Pancreas (tissue), 10 donors: ENCODE data around the gene GMDS. TPM values are rescaled to one million over a fixed set of nuclear protein-coding genes. Genes with fewer than 3 reads are reported as not detected.
A peak's percentile ranks its signal among the peaks of the same experiment; 100 is the strongest.

Experiments used
- ATAC-seq, 4 donors: fragments of 200-7000 bp; cut with Tn5 transposase; one replicate each; pipeline versions ENCODE4 v1.8.0 to v1.9.1; 2020; ENCODE audit warnings: mild to moderate bottlenecking in 4 of 4, moderate library complexity in 4 of 4
- DNase-seq, 6 donors: peaks; one replicate each; pipeline ENCODE4 v3.0.0-alpha.2; 2020
- FAIRE-seq: peaks from 2 replicates; lab custom pipeline; 2012; peaks lifted over from hg19 to GRCh38; lab: Jason Lieb, UNC
- H3K27ac ChIP-seq, 4 donors: fragments of 200-600 bp; sonication (generic); 1 replicate in 3 of 4; 2 replicates in 1 of 4; pipeline versions ENCODE4 v1.5.0 to v1.8.0; 2020
- H3K27me3 ChIP-seq, 4 donors: fragments of 200-600 bp; one replicate each; pipeline ENCODE4 v1.8.0; 2021
- H3K36me3 ChIP-seq, 3 donors: fragments of 200-600 bp; sonication (generic) in 1 of 3; one replicate each; pipeline versions ENCODE4 v1.5.0 to v1.8.0; 2020 to 2021
- H3K4me1 ChIP-seq, 3 donors: fragments of 200-600 bp; one replicate each; pipeline ENCODE4 v1.8.0; 2021
- H3K4me3 ChIP-seq, 4 donors: fragments of 200-600 bp; sonication (generic) in 2 of 4; one replicate each; pipeline versions ENCODE4 v1.5.0 to v1.8.0; 2020 to 2021
- H3K9me3 ChIP-seq, 4 donors: fragments of 200-600 bp; one replicate each; pipeline ENCODE4 v1.8.0; 2021
- WGBS, 2 donors: extraction: QIAGEN DNeasy Blood & Tissue Kit; methylation state at CpG; one replicate each; pipeline ENCODE4 v1.1.7; 2013; 5-methylcytosine and 5-hydroxymethylcytosine counted together
- intact Hi-C, 3 donors: fragments of 100-400 bp; cut with DNase I; formaldehyde crosslinking; loops; one replicate each; pipeline versions ENCODE4 v1.11.1 to v1.14.2; 2022
- polyA plus RNA-seq, 2 donors: library from polyadenylated mRNA; stranded (reverse); fragments of 200-250 nt; gene quantifications; one replicate each; pipeline ENCODE4 v1.2.3, GENCODE V29; 2013
- total RNA-seq, 6 donors: library from RNA; stranded (reverse); fragmentation: NEBNext Ultra II Directional in 4 of 6; extraction: Animal tissue kit (Norgen Biotek cat#: 25700) in 4 of 6; gene quantifications; one replicate each; pipeline versions ENCODE4 v1.2.1 to v1.2.4, GENCODE V29; 2021 to 2023
- TF ChIP-seq, protein P1 (sequence below), 4 donors: fragments of 200-600 bp; sonication (generic) in 3 of 4; IDR thresholded peaks; one replicate each; pipeline versions ENCODE4 v1.5.0 to v1.8.0; 2021; ENCODE audit warnings: antibody characterized with exemption in 4 of 4
- donor health status: healthy with polysubstance abuse.
- donor health status: DM: no; HTN: no; CAD: no; lungs with moderate emphysema.
- donor health status: DM: no; HTN: no; CAD: no.
- donor health status: control.
- donor health status: control.
- donor health status: Bipolar disorder and iron deficiency.
- donor health status: DM: yes; HTN: yes; CAD: no.
- donor health status: DM: no; HTN: no; CAD: no.
- donor health status: DM: no; HTN: no; CAD: no.
- donor health status: DM: yes; HTN: yes; CAD: no.

GMDS gene
- total and polyA plus RNA-seq, 8 donors: 7.6 to 40.8 (median 26.5) TPM

DNA sequence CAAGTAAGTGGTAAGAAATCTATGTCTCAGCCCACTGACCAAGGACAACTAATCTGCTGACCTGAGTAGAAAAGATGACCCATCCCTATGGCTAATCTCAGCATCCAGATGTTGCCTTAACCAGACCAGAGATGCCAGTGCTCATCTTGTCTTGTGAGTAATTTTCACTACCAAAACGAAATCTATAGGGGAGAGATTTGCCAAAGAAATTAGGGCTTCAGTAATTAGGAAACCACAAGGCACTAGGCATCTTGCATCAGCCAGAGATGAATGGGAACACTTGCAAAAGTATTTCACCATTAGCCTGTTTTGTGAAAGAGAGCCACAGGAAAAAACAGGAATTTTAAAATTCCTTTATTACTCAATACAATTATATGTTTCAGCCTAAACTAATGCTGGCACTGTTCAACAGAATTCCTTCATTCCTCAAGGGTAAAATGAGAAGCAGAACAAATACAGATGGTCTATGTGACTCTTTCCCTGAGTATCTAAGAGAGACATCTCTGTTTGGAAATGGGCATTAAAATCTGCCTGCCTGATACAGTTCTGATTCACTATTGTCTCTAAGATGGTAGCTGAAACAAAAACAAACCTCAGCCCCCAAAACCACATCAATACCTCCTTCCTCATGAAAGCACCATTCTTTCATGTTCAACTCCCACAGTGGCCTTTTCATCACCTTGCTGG lies 87.8 kb downstream of the GMDS start:
- FAIRE-seq (no peak), ATAC-seq (peak in 2 of 4 donors; percentile 15 to 43), DNase-seq (no peak)
- Histone ChIP-seq H3K36me3 (no peaks in the 10 kb centered on the region), H3K4me3 (no peak overlapping the region), H3K9me3 (no peaks in the 10 kb centered on the region), H3K27me3 (no peaks in the 10 kb centered on the region), H3K27ac (no peak overlapping the region), H3K4me1 (peaks cover 0 to 16% (median 13%) of the 10 kb centered on the region in 3 donors)
- TF ChIP-seq, protein P1, sequence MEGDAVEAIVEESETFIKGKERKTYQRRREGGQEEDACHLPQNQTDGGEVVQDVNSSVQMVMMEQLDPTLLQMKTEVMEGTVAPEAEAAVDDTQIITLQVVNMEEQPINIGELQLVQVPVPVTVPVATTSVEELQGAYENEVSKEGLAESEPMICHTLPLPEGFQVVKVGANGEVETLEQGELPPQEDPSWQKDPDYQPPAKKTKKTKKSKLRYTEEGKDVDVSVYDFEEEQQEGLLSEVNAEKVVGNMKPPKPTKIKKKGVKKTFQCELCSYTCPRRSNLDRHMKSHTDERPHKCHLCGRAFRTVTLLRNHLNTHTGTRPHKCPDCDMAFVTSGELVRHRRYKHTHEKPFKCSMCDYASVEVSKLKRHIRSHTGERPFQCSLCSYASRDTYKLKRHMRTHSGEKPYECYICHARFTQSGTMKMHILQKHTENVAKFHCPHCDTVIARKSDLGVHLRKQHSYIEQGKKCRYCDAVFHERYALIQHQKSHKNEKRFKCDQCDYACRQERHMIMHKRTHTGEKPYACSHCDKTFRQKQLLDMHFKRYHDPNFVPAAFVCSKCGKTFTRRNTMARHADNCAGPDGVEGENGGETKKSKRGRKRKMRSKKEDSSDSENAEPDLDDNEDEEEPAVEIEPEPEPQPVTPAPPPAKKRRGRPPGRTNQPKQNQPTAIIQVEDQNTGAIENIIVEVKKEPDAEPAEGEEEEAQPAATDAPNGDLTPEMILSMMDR (IDR thresholded peaks at IDR 0.05): no peak
- WGBS, 2 donors: 69 to 72% methylated on average over 1 of the region's 1 CpG
- intact Hi-C loops: no loop called here

DNA sequence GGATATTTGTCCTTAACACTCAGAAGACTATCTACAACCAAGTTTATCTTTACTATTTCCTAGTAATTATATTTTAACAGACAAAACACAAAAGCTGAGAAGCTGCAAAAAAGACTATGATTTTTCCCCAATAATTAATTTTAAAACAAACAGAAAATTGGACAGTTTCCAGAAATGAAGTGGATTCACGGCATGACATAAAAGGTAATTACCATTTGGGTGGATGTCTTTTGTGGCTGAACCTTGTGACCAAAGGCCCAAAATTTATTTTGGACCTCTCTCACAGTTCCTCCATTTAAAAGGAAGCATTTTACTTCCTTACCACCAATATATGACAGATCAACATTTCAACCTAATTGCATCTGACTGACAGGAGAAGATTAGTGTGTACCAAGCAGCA lies 90.2 kb downstream of the GMDS start:
- ATAC-seq: no peak
- TF ChIP-seq, protein P1 (IDR thresholded peaks at IDR 0.05): no peak
- no peaks in the 10 kb centered on the region for H3K9me3 ChIP-seq
- no peak overlapping the region for H3K27ac ChIP-seq
- FAIRE-seq: no peak
- peaks cover 0 to 16% (median 12%) of the 10 kb centered on the region in 3 donors for H3K4me1 ChIP-seq
- 41 to 45% methylated on average over 1 of the region's 1 CpG for WGBS, 2 donors
- H3K4me3 ChIP-seq: no peak overlapping the region
- H3K27me3 ChIP-seq: no peaks in the 10 kb centered on the region
- no peak for DNase-seq
- H3K36me3 ChIP-seq: no peaks in the 10 kb centered on the region
- intact Hi-C loops: no loop called here

DNA sequence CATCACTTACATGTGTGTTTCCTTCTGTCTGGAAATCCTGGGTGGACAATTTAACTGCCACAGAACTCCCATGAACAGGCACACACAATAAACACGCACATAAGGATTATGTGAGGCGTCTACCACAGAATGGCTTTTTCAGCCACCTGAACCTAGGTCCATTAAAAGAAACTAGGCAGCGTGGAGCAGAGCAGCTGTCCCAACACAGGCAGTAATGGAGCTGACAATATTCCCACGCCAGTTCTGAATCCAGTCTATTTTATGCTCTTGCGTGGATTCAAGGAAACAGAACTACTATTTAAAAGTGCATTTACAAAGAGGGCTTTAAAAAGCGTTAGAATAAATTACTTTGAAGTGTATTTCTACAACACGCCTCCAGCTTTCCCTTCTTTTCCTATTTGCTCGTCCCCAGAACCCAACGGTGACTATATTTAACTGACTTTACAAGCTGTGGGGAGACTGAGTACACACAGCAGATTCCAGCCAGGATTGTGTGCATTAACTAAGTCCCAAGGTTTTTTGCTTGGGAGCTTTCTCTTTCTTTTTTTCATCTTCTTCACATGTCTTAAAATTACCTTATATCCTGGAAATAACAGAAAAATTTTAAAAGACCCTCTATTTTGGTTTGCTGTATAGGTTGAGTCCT lies 95.9 kb downstream of the GMDS start:
- peaks cover 0 to 4% (median 3%) of the 10 kb centered on the region in 3 donors for H3K4me1 ChIP-seq
- ATAC-seq (peak; percentile 78 to 92 (median 82)), DNase-seq (no peak), FAIRE-seq (no peak)
- no peaks in the 10 kb centered on the region for H3K9me3 ChIP-seq
- no peaks in the 10 kb centered on the region for H3K27me3 ChIP-seq
- peak overlapping the region in 1 of 4 donors; percentile 36 for H3K27ac ChIP-seq
- TF ChIP-seq, protein P1 (IDR thresholded peaks at IDR 0.05): no peak
- intact Hi-C loops: no loop called here
- WGBS, 2 donors: 32 to 44% methylated on average over 9 of the region's 9 CpGs
- no peaks in the 10 kb centered on the region for H3K36me3 ChIP-seq
- H3K4me3 ChIP-seq: peak overlapping the region in 3 of 4 donors; percentile 6 to 25 (median 9)

DNA sequence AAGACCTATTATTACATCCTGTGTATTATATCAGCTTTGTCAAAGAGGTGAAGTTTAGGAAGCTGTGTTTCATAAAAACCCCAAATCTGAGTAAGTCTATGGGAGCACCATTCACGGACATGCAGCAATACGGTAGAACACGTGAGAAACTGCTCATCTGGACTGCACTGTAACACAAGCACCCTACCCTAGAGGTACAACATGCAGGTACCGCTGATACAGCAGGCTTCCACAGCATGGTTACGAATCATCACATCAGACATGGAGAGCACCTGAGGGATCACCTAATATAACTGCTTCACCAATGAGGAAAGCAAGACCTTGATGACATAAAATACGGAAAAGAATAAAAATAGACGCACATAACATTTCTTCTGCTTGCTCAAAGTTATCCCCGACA lies 96.7 kb downstream of the GMDS start:
- TF ChIP-seq, protein P1 (IDR thresholded peaks at IDR 0.05): no peak
- no peaks in the 10 kb centered on the region for H3K36me3 ChIP-seq
- H3K4me3 ChIP-seq: peak overlapping the region in 1 of 4 donors; percentile 25
- no peaks in the 10 kb centered on the region for H3K9me3 ChIP-seq
- no peak overlapping the region for H3K27ac ChIP-seq
- no peaks in the 10 kb centered on the region for H3K27me3 ChIP-seq
- ATAC-seq (peak; percentile 67 to 88 (median 74)), DNase-seq (peak in 1 of 6 donors; percentile 27), FAIRE-seq (no peak)
- intact Hi-C loops: no loop called here
- WGBS, 2 donors: 46% methylated on average over 8 of the region's 8 CpGs
- H3K4me1 ChIP-seq: peaks cover 0 to 4% (median 3%) of the 10 kb centered on the region in 3 donors
